H9 (cell line): ENCODE measurements around the gene UTP11. TPM values are rescaled to one million over a fixed set of nuclear protein-coding genes. Genes with fewer than 3 reads are reported as not detected.
A peak's percentile ranks its signal among the peaks of the same experiment; 100 is the strongest.

ENCODE experiments used
- DNase-seq: peaks from one replicate; pipeline ENCODE4 v3.0.0-alpha.2; 2017
- H2AFZ ChIP-seq: one replicate; pipeline ENCODE4 v1.6.1; 2013; ENCODE audit warnings: mild to moderate bottlenecking, low read length, control low read depth, moderate library complexity
- H2AK5ac ChIP-seq: 2 replicates; pipeline ENCODE4 v1.6.1; 2013; ENCODE audit warnings: low read length, control low read depth, mixed read lengths; ENCODE audit not compliant: insufficient read length
- H2BK120ac ChIP-seq: one replicate; pipeline ENCODE4 v1.6.1; 2013; ENCODE audit warnings: low read depth, mild to moderate bottlenecking, low read length, control low read depth, inconsistent platforms; ENCODE audit not compliant: poor library complexity, severe bottlenecking
- H2BK12ac ChIP-seq: 2 replicates; pipeline ENCODE4 v1.6.1; 2013; ENCODE audit warnings: low read length, control low read depth, mixed read lengths, low read depth; ENCODE audit not compliant: insufficient read length
- H2BK15ac ChIP-seq: 2 replicates; pipeline ENCODE4 v1.6.1; 2013; ENCODE audit warnings: low read depth, low read length, control low read depth
- H2BK20ac ChIP-seq: one replicate; pipeline ENCODE4 v1.6.1; 2013; ENCODE audit warnings: low read depth, mild to moderate bottlenecking, low read length, control low read depth, inconsistent platforms; ENCODE audit not compliant: poor library complexity, severe bottlenecking
- H2BK5ac ChIP-seq: 2 replicates; pipeline ENCODE4 v1.6.1; 2013; ENCODE audit warnings: low read length, control low read depth, mixed read lengths; ENCODE audit not compliant: insufficient read length
- H3K14ac ChIP-seq: 2 replicates; pipeline ENCODE4 v1.6.1; 2013; ENCODE audit warnings: low read length, control low read depth; ENCODE audit not compliant: insufficient read depth
- H3K18ac ChIP-seq: 2 replicates; pipeline ENCODE4 v1.6.1; 2013; ENCODE audit warnings: low read depth, mild to moderate bottlenecking, mixed read lengths, low read length, control low read depth; ENCODE audit not compliant: insufficient read length
- H3K23ac ChIP-seq: 2 replicates; pipeline ENCODE4 v1.6.1; 2013; ENCODE audit warnings: low read length, control low read depth, mixed read lengths, low read depth; ENCODE audit not compliant: insufficient read length
- H3K23me2 ChIP-seq: 2 replicates; pipeline ENCODE4 v1.6.1; 2013; ENCODE audit warnings: low read depth, mild to moderate bottlenecking, mixed read lengths, low read length, control low read depth; ENCODE audit not compliant: insufficient read length, poor library complexity, severe bottlenecking
- H3K27ac ChIP-seq: 2 replicates; pipeline ENCODE4 v1.5.1; 2013; ENCODE audit warnings: low read length, control low read depth, mixed read lengths, low read depth; ENCODE audit not compliant: insufficient read length
- H3K27me3 ChIP-seq: 2 replicates; pipeline ENCODE4 v1.6.1; 2013; ENCODE audit warnings: low read length, control low read depth, inconsistent platforms; ENCODE audit not compliant: insufficient read depth
- H3K4ac ChIP-seq: 2 replicates; pipeline ENCODE4 v1.6.1; 2013; ENCODE audit warnings: low read depth, mild to moderate bottlenecking, control low read depth, inconsistent platforms, low read length, moderate library complexity
- H3K4me1 ChIP-seq: 2 replicates; pipeline ENCODE4 v1.6.1; 2013; ENCODE audit warnings: low read length, control low read depth, inconsistent platforms; ENCODE audit not compliant: insufficient read depth
- H3K4me2 ChIP-seq: 2 replicates; pipeline ENCODE4 v1.6.1; 2013; ENCODE audit warnings: low read length, control low read depth, mixed read lengths; ENCODE audit not compliant: insufficient read length, insufficient read depth
- H3K56ac ChIP-seq: 2 replicates; pipeline ENCODE4 v1.6.1; 2013; ENCODE audit warnings: low read depth, mild to moderate bottlenecking, mixed read lengths, low read length, control low read depth; ENCODE audit not compliant: insufficient read length
- H3K79me1 ChIP-seq: 2 replicates; pipeline ENCODE4 v1.6.1; 2013; ENCODE audit warnings: low read depth, mild to moderate bottlenecking, moderate library complexity, low read length, control low read depth, inconsistent platforms; ENCODE audit not compliant: insufficient read depth, poor library complexity, severe bottlenecking
- H3K79me2 ChIP-seq: 2 replicates; pipeline ENCODE4 v1.6.1; 2013; ENCODE audit warnings: low read length, control low read depth, inconsistent platforms; ENCODE audit not compliant: insufficient read depth
- H3K9ac ChIP-seq: 2 replicates; pipeline ENCODE4 v1.6.1; 2013; ENCODE audit warnings: low read length, control low read depth, mixed read lengths; ENCODE audit not compliant: insufficient read length; ENCODE audit errors: extremely low read depth
- H3K9me3 ChIP-seq: one replicate; pipeline ENCODE4 v1.6.1; 2013; ENCODE audit warnings: low read depth, low read length, inconsistent platforms; ENCODE audit not compliant: control insufficient read depth
- H3T11ph ChIP-seq: one replicate; pipeline ENCODE4 v1.6.1; 2013; ENCODE audit warnings: mild to moderate bottlenecking, low read length, control low read depth, inconsistent platforms
- H4K20me1 ChIP-seq: one replicate; pipeline ENCODE4 v1.6.1; 2013; ENCODE audit not compliant: control insufficient read depth, insufficient read length, insufficient read depth
- H4K5ac ChIP-seq: 2 replicates; pipeline ENCODE4 v1.6.1; 2013; ENCODE audit warnings: low read depth, mild to moderate bottlenecking, mixed read lengths, low read length, control low read depth; ENCODE audit not compliant: insufficient read length
- H4K8ac ChIP-seq: replicated peaks from 2 replicates; pipeline ENCODE4 v1.6.1; 2013; ENCODE audit warnings: low read length, control low read depth, mixed read lengths, low read depth; ENCODE audit not compliant: insufficient read length
- H4K91ac ChIP-seq: 2 replicates; pipeline ENCODE4 v1.6.1; 2013; ENCODE audit warnings: low read depth, mild to moderate bottlenecking, moderate library complexity, mixed read lengths, low read length, control low read depth; ENCODE audit not compliant: insufficient read length
- H3K27ac Mint-ChIP-seq, 3 experiments: 2 replicates in 2 of 3; 3 replicates in 1 of 3; pipeline ENCODE4 v1.8.0; 2020 to 2021; ENCODE audit warnings: mixed read lengths in 3 of 3, mild to moderate bottlenecking in 1 of 3, moderate library complexity in 1 of 3
- H3K27me3 Mint-ChIP-seq: 2 replicates; pipeline ENCODE4 v1.8.0; 2021; ENCODE audit warnings: low read depth, mild to moderate bottlenecking, moderate library complexity, mixed read lengths
- H3K36me3 Mint-ChIP-seq, 3 experiments: 2 replicates in 2 of 3; 3 replicates in 1 of 3; pipeline ENCODE4 v1.8.0; 2020 to 2021; ENCODE audit warnings: low read depth in 3 of 3, mixed read lengths in 3 of 3; ENCODE audit not compliant: insufficient read depth in 1 of 3
- H3K4me1 Mint-ChIP-seq, 2 experiments: 2 replicates each; pipeline ENCODE4 v1.8.0; 2020; ENCODE audit warnings: mixed read lengths in 2 of 2
- H3K4me3 Mint-ChIP-seq, 2 experiments: 2 replicates in 1 of 2; 3 replicates in 1 of 2; pipeline ENCODE4 v1.8.0; 2020 to 2021; ENCODE audit warnings: mild to moderate bottlenecking in 2 of 2, mixed read lengths in 2 of 2, moderate library complexity in 1 of 2
- H3K9me3 Mint-ChIP-seq, 2 experiments: 2 replicates in 1 of 2; 3 replicates in 1 of 2; pipeline ENCODE4 v1.8.0; 2020; ENCODE audit warnings: mild to moderate bottlenecking in 2 of 2, mixed read lengths in 2 of 2, moderate library complexity in 1 of 2
- whole genome bisulfite sequencing: extraction: QIAGEN DNeasy Blood & Tissue Kit; methylation state at CpG from one replicate; pipeline ENCODE4 v1.1.7; 2013; ENCODE audit warnings: missing lambda C conversion rate, low lambda C conversion rate, mixed read lengths; ENCODE audit not compliant: insufficient read length; ENCODE audit errors: extremely low coverage; 5-methylcytosine and 5-hydroxymethylcytosine counted together
- total RNA-seq: library from RNA; stranded (reverse); gene quantifications from 2 replicates; pipeline ENCODE4 v1.2.1, GENCODE V29; 2021
- TF ChIP-seq, protein P1 (sequence below): fragments of 200-600 bp; sonication (generic); conservative IDR thresholded peaks from 3 replicates; pipeline ENCODE4 v1.8.0; 2021; ENCODE audit warnings: antibody characterized with exemption, mild to moderate bottlenecking

Gene UTP11
- total RNA-seq, 1 experiment from 2014 or later: 63.1 TPM

DNA sequence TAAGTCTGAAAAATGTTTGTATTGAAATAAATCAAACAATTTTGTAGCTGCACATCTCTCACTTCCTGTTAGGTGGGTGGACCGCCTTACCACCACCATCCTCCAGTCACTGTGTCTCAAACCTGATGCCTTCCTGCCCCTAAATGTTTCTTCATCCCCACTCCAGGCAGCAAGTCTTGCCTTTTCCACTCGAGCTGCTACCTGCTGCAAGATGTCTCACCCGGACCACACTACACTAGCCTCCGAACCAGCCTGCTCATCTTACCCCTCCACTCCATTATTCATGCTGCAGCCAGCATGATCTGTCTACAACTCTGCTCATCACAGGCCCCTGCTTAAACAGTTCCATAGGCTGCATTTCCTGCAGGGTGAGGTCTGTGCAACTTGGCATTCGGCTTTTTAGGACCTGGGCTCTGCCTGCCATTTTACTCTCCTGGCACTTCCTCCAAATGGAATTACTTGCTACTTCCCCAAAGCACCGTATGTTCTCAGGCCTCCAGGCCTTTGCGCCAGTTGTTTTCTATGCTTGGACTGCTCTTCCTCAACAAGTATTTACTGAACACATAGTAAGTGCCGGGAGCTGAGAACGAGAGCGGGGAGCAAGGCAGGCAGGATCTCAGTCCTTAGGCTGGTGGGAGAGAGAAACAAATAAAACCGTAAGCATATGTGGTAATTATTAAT is 17.5 kb upstream of the UTP11 start:
- Histone ChIP-seq H2AFZ (no peak overlapping the region), H3T11ph (no peak overlapping the region), H3K79me2 (no peaks in the 10 kb centered on the region), H3K27me3 (no peaks in the 10 kb centered on the region), H3K4me2 (peak overlapping the region; percentile 31), H3K14ac (peak overlapping the region; percentile 73), H3K79me1 (no peaks in the 10 kb centered on the region), H3K18ac (peak overlapping the region; percentile 78), H2BK120ac (no peak overlapping the region), H3K27ac (peak overlapping the region; percentile 20), H2BK15ac (0 out of 2 replicates have a peak overlapping the region, but pooled peaks have one; percentile 32), H3K9me3 (no peaks in the 10 kb centered on the region), H4K5ac (peak overlapping the region; percentile 76), H3K56ac (no peak overlapping the region), H4K8ac (peak overlapping the region; percentile 72), H4K91ac (no peak overlapping the region), H3K23ac (no peak overlapping the region), H2BK20ac (no peak overlapping the region), H3K4ac (no peak overlapping the region; the same call in 1 of the 2 replicates), H2BK12ac (no peak overlapping the region), H2BK5ac (peak overlapping the region; percentile 83), H3K23me2 (peaks cover 13% of the 10 kb centered on the region), H2AK5ac (no peak overlapping the region), H3K9ac (peak overlapping the region; percentile 52), H3K4me1 (peaks cover 17% of the 10 kb centered on the region), H4K20me1 (no peaks in the 10 kb centered on the region)
- DNase-seq: no peak
- Mint-ChIP-seq H3K36me3 (peaks cover 16 to 35% (median 32%) of the 10 kb centered on the region in 3 experiments), H3K4me3 (peak overlapping the region; percentile 65 to 73), H3K9me3 (no peaks in the 10 kb centered on the region; a peak in 1 of 5 replicates), H3K27ac (peak overlapping the region; percentile 41 to 80 (median 73)), H3K27me3 (no peaks in the 10 kb centered on the region), H3K4me1 (peaks cover 23 to 36% of the 10 kb centered on the region in 2 experiments)
- TF ChIP-seq, protein P1, sequence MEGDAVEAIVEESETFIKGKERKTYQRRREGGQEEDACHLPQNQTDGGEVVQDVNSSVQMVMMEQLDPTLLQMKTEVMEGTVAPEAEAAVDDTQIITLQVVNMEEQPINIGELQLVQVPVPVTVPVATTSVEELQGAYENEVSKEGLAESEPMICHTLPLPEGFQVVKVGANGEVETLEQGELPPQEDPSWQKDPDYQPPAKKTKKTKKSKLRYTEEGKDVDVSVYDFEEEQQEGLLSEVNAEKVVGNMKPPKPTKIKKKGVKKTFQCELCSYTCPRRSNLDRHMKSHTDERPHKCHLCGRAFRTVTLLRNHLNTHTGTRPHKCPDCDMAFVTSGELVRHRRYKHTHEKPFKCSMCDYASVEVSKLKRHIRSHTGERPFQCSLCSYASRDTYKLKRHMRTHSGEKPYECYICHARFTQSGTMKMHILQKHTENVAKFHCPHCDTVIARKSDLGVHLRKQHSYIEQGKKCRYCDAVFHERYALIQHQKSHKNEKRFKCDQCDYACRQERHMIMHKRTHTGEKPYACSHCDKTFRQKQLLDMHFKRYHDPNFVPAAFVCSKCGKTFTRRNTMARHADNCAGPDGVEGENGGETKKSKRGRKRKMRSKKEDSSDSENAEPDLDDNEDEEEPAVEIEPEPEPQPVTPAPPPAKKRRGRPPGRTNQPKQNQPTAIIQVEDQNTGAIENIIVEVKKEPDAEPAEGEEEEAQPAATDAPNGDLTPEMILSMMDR: no peak
- no CpG with 5 or more reads among the region's 11 CpGs for WGBS
